Cardiac muscle cell (in vitro differentiated cells and primary cell): ENCODE measurements around the gene PRR16. TPM values are rescaled to one million over a fixed set of nuclear protein-coding genes. Genes with fewer than 3 reads are reported as not detected.

Experiments used
- DNase-seq, 2 donors: peaks; one replicate each; pipeline versions ENCODE4 v3.0.0 to v3.0.0-alpha.2; 2010 to 2017; ENCODE audit warnings: low read depth in 1 of 2, low spot score in 1 of 2
- H3K27ac ChIP-seq: fragments of 200-600 bp; sonication (generic); 2 replicates; pipeline ENCODE4 v1.5.1; 2016
- H3K27me3 ChIP-seq: fragments of 200-600 bp; sonication (generic); 2 replicates; pipeline ENCODE4 v1.6.0; 2016; ENCODE audit warnings: control low read depth
- H3K36me3 ChIP-seq: fragments of 200-600 bp; sonication (generic); 2 replicates; pipeline ENCODE4 v1.5.1; 2016; ENCODE audit warnings: control low read depth
- H3K4me1 ChIP-seq: fragments of 200-600 bp; sonication (generic); 2 replicates; pipeline ENCODE4 v1.8.1; 2017; ENCODE audit warnings: low read depth, mild to moderate bottlenecking, mixed run types
- H3K4me3 ChIP-seq: fragments of 200-600 bp; sonication (generic); 2 replicates; pipeline ENCODE4 v1.5.1; 2016; ENCODE audit warnings: mild to moderate bottlenecking
- H3K9me3 ChIP-seq: fragments of 200-600 bp; sonication (generic); 2 replicates; pipeline ENCODE4 v1.5.1; 2017; ENCODE audit warnings: low read depth, mild to moderate bottlenecking, control low read depth
- CTCF ChIP-seq: IDR thresholded peaks from 2 replicates; pipeline ENCODE4 v1.5.1; 2012; ENCODE audit warnings: low read depth, mild to moderate bottlenecking, low read length
- polyA plus RNA-seq: library from polyadenylated mRNA; unstranded; fragments of >200 nt; fragmentation: Nextera tagmentation; extraction: Ambion mirVana; gene quantifications from 2 replicates; pipeline ENCODE4 v1.2.1, GENCODE V29; 2016
- total RNA-seq: library from RNA; depleted of rRNA; stranded (reverse); fragments of >200 nt; gene quantifications from 2 replicates; pipeline ENCODE4 v1.2.3, GENCODE V29; 2016

The PRR16 gene
- total and polyA plus RNA-seq, 2 experiments from 2014 or later = 2.3 to 5.4 TPM

- Histone ChIP-seq H3K4me3 (no peak overlapping the region), H3K36me3 (no peaks in the 10 kb centered on the region), H3K27ac (no peak overlapping the region), H3K9me3 (no peaks in the 10 kb centered on the region), H3K4me1 (no peaks in the 10 kb centered on the region), H3K27me3 (no peaks in the 10 kb centered on the region)
- no peak for TF ChIP-seq CTCF
- DNase-seq = peak in 1 of 2 donors; percentile 1
These were observed 54.5 kb downstream of the PRR16 start for GRCh38 chr5:120518581-120518980.

GRCh38 chr5:120527251-120527650, 63.2 kb downstream of the PRR16 start:
- Histone ChIP-seq H3K4me1 (no peaks in the 10 kb centered on the region), H3K27me3 (no peaks in the 10 kb centered on the region), H3K9me3 (no peaks in the 10 kb centered on the region), H3K27ac (no peak overlapping the region), H3K36me3 (no peaks in the 10 kb centered on the region), H3K4me3 (no peak overlapping the region)
- no peak for DNase-seq
- no peak for TF ChIP-seq CTCF

GRCh38 chr5:120528609-120529008, 64.5 kb downstream of the PRR16 start:
- Histone ChIP-seq H3K4me3 (no peak overlapping the region), H3K27ac (no peak overlapping the region), H3K4me1 (no peaks in the 10 kb centered on the region), H3K9me3 (no peaks in the 10 kb centered on the region), H3K27me3 (no peaks in the 10 kb centered on the region), H3K36me3 (no peaks in the 10 kb centered on the region)
- no peak for TF ChIP-seq CTCF
- no peak for DNase-seq

GRCh38 chr5:120529386-120529785, 65.3 kb downstream of the PRR16 start:
- no peak overlapping the region for H3K27ac ChIP-seq
- H3K36me3 ChIP-seq = no peaks in the 10 kb centered on the region
- no peak for DNase-seq
- no peaks in the 10 kb centered on the region for H3K9me3 ChIP-seq
- no peak for TF ChIP-seq CTCF
- no peak overlapping the region for H3K4me3 ChIP-seq
- no peaks in the 10 kb centered on the region for H3K27me3 ChIP-seq
- H3K4me1 ChIP-seq = no peaks in the 10 kb centered on the region

- H3K4me3 ChIP-seq = no peak overlapping the region
- DNase-seq = no peak
- no peaks in the 10 kb centered on the region for H3K4me1 ChIP-seq
- H3K27ac ChIP-seq = no peak overlapping the region
- H3K36me3 ChIP-seq = no peaks in the 10 kb centered on the region
- TF ChIP-seq CTCF = no peak
- no peaks in the 10 kb centered on the region for H3K27me3 ChIP-seq
- H3K9me3 ChIP-seq = no peaks in the 10 kb centered on the region
These were observed 67.1 kb downstream of the PRR16 start for GRCh38 chr5:120531215-120531614.

- Histone ChIP-seq H3K9me3 (no peaks in the 10 kb centered on the region), H3K27ac (no peak overlapping the region), H3K4me3 (no peak overlapping the region), H3K36me3 (no peaks in the 10 kb centered on the region), H3K4me1 (no peaks in the 10 kb centered on the region), H3K27me3 (no peaks in the 10 kb centered on the region)
- TF ChIP-seq CTCF = peak; percentile 4
- DNase-seq = peak in 1 of 2 donors; percentile 20
These were observed 68.7 kb downstream of the PRR16 start for GRCh38 chr5:120532835-120533234.
